Heart left ventricle (tissue), 13 donors: Measurements from ENCODE around the gene PIAS2.

Experiments
- CTCF ChIP-seq, 12 donors: fragments of 200-600 bp; sonication (generic) in 4 of 12; IDR thresholded peaks; one replicate each; pipeline versions ENCODE4 v1.5.0 to v1.8.0; 2018 to 2022; ENCODE audit warnings: antibody characterized with exemption in 12 of 12, mild to moderate bottlenecking in 5 of 12
- POLR2A ChIP-seq, 2 donors: fragments of 450-650 bp; IDR thresholded peaks; one replicate each; pipeline ENCODE4 v1.6.1; 2017; ENCODE audit warnings: antibody characterized with exemption in 2 of 2, mild to moderate bottlenecking in 2 of 2, moderate library complexity in 2 of 2
- donor health status: ischemic (EF 13 %, LVEDD 7.1; RV severe dilation, severe dysfunction).
- donor health status: DM: no; HTN: yes; CAD: no.
- donor health status: DM: no; HTN: no; CAD: no.
- donor health status: ischemic (EF 25% LVEDD 6.9; RV normal size, moderate dysfunction).
- donor health status: ischemic (EF 25% LVEDD 5.7; RV mildly dilated, moderate dysfunction).
- donor health status: ischemic (EF 35%, LVEDD 5.7; RV mildly dilated, moderate dysfunction).
- donor health status: nonischemic (EF 11% LVEDD 7.7; RV severe dilation, severe dysfunction).
- donor health status: DM: yes; HTN: yes; CAD: no.
- donor health status: PGD.
- donor health status: ischemic (EF 29% LVEDD 5.4; RV normal size, mild dysfunction).
- donor health status: nonischemic (EF 23%, LVEDD 6.1; RV moderate dilation, normal function).

GRCh38 chr18:46910856-46911255 is 6.5 kb downstream of the PIAS2 start:
- TF ChIP-seq POLR2A (IDR thresholded peaks at IDR 0.05) (no peak), CTCF (IDR thresholded peaks at IDR 0.05) (no peak)
